C4-2B (cell line): ENCODE results near the gene DEPP1.

ENCODE experiments used
- CTCF ChIP-seq: fragments of 450-650 bp; conservative IDR thresholded peaks from 2 replicates; pipeline ENCODE4 v1.5.1; 2017; ENCODE audit warnings: mild to moderate bottlenecking
- ZFX ChIP-seq: fragments of 450-650 bp; IDR thresholded peaks from 2 replicates; pipeline ENCODE4 v1.6.1; 2017

- TF ChIP-seq CTCF, result no peak
- TF ChIP-seq ZFX, result no peak
These were observed 28.7 kb downstream of the DEPP1 start for GRCh38 chr10:44949915-44950314.
